Peyer's patch (tissue), 4 donors: Measurements from ENCODE around the gene GLT6D1.

ENCODE experiments used
- POLR2A ChIP-seq, 2 donors: fragments of 450-650 bp; IDR thresholded peaks; one replicate each; pipeline ENCODE4 v1.5.1; 2017; ENCODE audit warnings: antibody characterized with exemption in 2 of 2, mild to moderate bottlenecking in 2 of 2, moderate library complexity in 2 of 2
- TF ChIP-seq, protein P1 (sequence below), 6 experiments: fragments of 450-650 bp in 4 of 6; fragments of 200-600 bp in 2 of 6; sonication (generic) in 1 of 6; IDR thresholded peaks; one replicate each; pipeline ENCODE4 v1.5.1; 2017 to 2019; ENCODE audit warnings: antibody characterized with exemption in 6 of 6, mild to moderate bottlenecking in 3 of 6, moderate library complexity in 1 of 6

DNA sequence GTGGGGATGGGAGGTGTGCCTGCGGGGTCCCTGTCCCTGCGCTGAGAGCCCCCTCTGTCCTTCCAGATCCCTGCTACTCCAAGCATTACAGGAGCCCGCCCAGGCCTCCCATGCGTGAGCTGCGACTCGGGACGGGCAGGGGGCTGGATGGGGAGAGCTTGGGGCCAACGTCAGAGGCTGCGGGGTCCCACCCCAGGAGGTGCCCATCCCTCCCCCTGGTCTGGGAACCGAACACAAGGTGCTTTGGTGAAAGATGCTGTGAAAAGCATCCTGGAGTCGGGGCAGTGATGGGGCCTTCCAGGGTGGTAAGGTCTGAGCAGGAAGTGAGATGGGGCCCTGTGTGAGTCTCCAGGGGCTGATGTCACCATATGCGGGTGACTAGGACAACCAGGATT is 26.5 kb upstream of the GLT6D1 start:
- TF ChIP-seq POLR2A (IDR thresholded peaks at IDR 0.05), result no peak
- TF ChIP-seq, protein P1, sequence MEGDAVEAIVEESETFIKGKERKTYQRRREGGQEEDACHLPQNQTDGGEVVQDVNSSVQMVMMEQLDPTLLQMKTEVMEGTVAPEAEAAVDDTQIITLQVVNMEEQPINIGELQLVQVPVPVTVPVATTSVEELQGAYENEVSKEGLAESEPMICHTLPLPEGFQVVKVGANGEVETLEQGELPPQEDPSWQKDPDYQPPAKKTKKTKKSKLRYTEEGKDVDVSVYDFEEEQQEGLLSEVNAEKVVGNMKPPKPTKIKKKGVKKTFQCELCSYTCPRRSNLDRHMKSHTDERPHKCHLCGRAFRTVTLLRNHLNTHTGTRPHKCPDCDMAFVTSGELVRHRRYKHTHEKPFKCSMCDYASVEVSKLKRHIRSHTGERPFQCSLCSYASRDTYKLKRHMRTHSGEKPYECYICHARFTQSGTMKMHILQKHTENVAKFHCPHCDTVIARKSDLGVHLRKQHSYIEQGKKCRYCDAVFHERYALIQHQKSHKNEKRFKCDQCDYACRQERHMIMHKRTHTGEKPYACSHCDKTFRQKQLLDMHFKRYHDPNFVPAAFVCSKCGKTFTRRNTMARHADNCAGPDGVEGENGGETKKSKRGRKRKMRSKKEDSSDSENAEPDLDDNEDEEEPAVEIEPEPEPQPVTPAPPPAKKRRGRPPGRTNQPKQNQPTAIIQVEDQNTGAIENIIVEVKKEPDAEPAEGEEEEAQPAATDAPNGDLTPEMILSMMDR (IDR thresholded peaks at IDR 0.05), result no peak
